ENCODE data around the gene SMARCA5.
"Not testable (repeated sequence)": the region's sequence is repeated elsewhere in the genome, so short reads cannot be mapped to it uniquely, and the experiment has no call there.

SMARCA5 gene

DNA sequence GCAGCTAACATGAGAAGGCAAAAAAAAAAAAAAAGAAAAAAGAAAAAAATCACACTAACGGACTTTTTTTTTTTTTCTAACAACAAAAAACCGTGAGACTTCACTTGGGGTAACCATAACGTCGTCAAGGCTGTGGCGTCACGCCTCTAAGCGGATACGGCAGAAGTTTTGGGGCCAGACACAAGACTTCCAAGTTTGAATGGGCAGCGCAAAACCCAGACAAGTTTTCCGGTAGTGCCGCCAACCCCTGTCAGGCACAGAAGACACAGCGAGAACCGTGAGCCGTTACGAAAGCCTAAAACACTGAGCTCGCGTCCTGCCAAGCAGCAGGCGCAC, 556 bp upstream of the SMARCA5 start:
- Histone ChIP-seq H3K9me3 (ENCODE audit: control insufficient read depth, low read length) (no peaks in the 10 kb centered on the region), H3K4me1 (ENCODE audit: control insufficient read depth, insufficient read depth, low read length) (no peaks in the 10 kb centered on the region), H3K27me3 (ENCODE audit: control insufficient read depth, insufficient read depth, low read length) (no peaks in the 10 kb centered on the region), H3K4me3 (ENCODE audit: low read length) (peak overlapping the region; percentile 75), H3K36me3 (ENCODE audit: control insufficient read depth, insufficient read depth, low read length) (no peaks in the 10 kb centered on the region), H3K9ac (ENCODE audit: low read length) (peak overlapping the region; percentile 75)

DNA sequence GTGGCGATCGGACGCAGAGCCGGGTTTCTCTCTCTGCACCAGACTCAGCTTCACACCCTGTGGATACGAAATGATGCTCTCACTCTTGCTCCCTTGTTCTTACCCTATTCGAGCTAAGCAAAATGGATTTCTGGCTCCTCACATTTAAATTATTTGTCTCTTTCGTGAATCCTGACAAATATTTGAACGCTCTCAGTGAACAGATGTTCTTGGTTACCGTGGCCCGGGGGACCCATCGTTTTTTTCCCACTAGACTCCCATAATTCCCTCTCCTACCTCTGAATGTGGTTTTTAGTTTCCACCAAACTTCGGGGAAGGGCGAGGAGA, 630 bp downstream of the SMARCA5 start:
- H3K9ac ChIP-seq (ENCODE audit: low read length) = peak overlapping the region; percentile 75
- no peaks in the 10 kb centered on the region for H3K36me3 ChIP-seq (ENCODE audit: control insufficient read depth, insufficient read depth, low read length)
- peak overlapping the region; percentile 75 for H3K4me3 ChIP-seq (ENCODE audit: low read length)
- H3K27me3 ChIP-seq (ENCODE audit: control insufficient read depth, insufficient read depth, low read length) = no peaks in the 10 kb centered on the region
- H3K4me1 ChIP-seq (ENCODE audit: control insufficient read depth, insufficient read depth, low read length) = no peaks in the 10 kb centered on the region
- no peaks in the 10 kb centered on the region for H3K9me3 ChIP-seq (ENCODE audit: control insufficient read depth, low read length)

DNA sequence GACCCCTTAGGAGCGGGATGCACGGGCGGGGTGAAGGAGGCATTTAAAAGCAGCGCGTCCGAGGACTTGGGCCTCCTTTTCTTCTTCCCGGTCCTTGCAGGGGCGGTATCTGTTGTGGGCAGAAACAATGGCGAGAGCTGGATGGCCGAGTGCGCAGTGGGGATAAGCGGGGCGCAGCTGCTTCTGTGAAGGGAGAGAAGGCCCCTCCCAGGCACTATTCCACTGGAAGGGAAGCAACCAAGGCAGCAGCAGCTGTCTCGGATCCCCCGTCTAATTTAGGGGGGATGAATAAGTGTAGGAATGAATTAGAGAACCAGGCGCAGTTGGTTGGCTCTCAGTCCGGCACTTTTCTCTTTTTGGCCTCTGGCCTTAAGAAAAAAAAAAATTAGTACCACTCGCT, 995 bp downstream of the SMARCA5 start:
- H3K4me1 ChIP-seq (ENCODE audit: control insufficient read depth, insufficient read depth, low read length) = no peaks in the 10 kb centered on the region
- peak overlapping the region; percentile 75 for H3K9ac ChIP-seq (ENCODE audit: low read length)
- H3K9me3 ChIP-seq (ENCODE audit: control insufficient read depth, low read length) = no peaks in the 10 kb centered on the region
- no peaks in the 10 kb centered on the region for H3K27me3 ChIP-seq (ENCODE audit: control insufficient read depth, insufficient read depth, low read length)
- H3K4me3 ChIP-seq (ENCODE audit: low read length) = peak overlapping the region; percentile 75
- H3K36me3 ChIP-seq (ENCODE audit: control insufficient read depth, insufficient read depth, low read length) = no peaks in the 10 kb centered on the region

DNA sequence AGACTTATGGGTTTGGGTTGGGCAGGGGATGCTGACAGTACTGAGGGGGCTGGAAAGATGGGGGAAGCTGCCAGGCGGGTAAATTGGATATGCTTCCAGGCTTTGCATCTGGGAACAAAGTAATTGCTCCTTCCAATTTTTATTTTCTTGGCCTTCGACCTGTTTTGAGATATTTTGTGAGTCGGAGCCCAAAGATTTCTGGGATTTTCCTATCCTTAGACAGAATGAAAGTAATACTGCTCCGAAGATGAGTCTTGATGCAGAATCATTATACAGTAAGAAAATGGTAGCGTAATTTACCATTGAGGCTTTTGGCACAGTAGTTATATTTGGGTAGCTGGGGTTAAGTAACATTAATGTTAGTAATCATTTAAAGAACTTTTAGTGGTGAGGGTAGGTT, 1.4 kb downstream of the SMARCA5 start:
- Histone ChIP-seq H3K9ac (ENCODE audit: low read length) (peak overlapping the region; percentile 75), H3K4me3 (ENCODE audit: low read length) (peak overlapping the region; percentile 75), H3K4me1 (ENCODE audit: control insufficient read depth, insufficient read depth, low read length) (no peaks in the 10 kb centered on the region), H3K27me3 (ENCODE audit: control insufficient read depth, insufficient read depth, low read length) (no peaks in the 10 kb centered on the region), H3K36me3 (ENCODE audit: control insufficient read depth, insufficient read depth, low read length) (no peaks in the 10 kb centered on the region), H3K9me3 (ENCODE audit: control insufficient read depth, low read length) (no peaks in the 10 kb centered on the region)

DNA sequence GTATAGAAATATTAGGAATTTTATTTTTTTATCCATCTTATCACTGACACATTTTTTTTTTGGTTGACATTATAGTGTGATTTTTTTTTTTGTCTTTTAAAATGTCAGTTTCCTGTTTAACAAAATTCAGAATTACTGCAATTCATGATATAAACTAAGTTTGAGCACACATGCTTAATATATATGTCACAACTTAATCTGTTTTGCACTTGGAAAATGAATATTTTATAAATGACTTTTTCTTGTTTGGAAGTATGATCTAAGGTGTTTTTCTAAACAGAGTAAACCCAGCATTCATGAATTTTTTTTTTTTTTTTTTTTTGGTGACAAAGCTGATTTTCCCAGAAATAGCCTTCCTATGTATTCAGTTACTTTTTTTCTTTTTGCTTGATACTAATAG, 2.4 kb downstream of the SMARCA5 start:
- no peak overlapping the region for H3K9ac ChIP-seq (ENCODE audit: low read length)
- no peaks in the 10 kb centered on the region for H3K36me3 ChIP-seq (ENCODE audit: control insufficient read depth, insufficient read depth, low read length)
- H3K4me1 ChIP-seq (ENCODE audit: control insufficient read depth, insufficient read depth, low read length) = no peaks in the 10 kb centered on the region
- no peak overlapping the region for H3K4me3 ChIP-seq (ENCODE audit: low read length)
- H3K9me3 ChIP-seq (ENCODE audit: control insufficient read depth, low read length) = no peaks in the 10 kb centered on the region
- H3K27me3 ChIP-seq (ENCODE audit: control insufficient read depth, insufficient read depth, low read length) = no peaks in the 10 kb centered on the region

DNA sequence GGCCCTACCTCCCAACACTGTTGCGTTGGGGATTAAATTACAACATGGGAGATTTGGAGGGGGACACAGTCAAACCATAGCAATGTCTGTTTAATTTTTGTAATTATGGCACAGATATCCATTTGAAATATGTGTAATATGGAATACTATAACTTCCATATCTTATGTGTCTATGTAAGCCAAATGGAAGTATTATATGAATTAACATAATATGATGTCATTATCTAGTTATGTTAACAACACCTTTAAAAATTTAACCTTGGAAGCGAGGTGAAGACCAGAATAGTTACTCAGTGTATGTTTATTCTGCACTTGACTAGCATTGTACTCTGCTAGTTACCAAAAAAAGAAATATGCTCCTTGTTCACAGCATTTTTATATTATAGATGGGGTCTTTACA, 4.3 kb downstream of the SMARCA5 start:
- no peaks in the 10 kb centered on the region for H3K9me3 ChIP-seq (ENCODE audit: control insufficient read depth, low read length)
- H3K36me3 ChIP-seq (ENCODE audit: control insufficient read depth, insufficient read depth, low read length) = no peaks in the 10 kb centered on the region
- no peaks in the 10 kb centered on the region for H3K4me1 ChIP-seq (ENCODE audit: control insufficient read depth, insufficient read depth, low read length)
- H3K27me3 ChIP-seq (ENCODE audit: control insufficient read depth, insufficient read depth, low read length) = no peaks in the 10 kb centered on the region
- H3K9ac ChIP-seq (ENCODE audit: low read length) = no peak overlapping the region
- no peak overlapping the region for H3K4me3 ChIP-seq (ENCODE audit: low read length)

DNA sequence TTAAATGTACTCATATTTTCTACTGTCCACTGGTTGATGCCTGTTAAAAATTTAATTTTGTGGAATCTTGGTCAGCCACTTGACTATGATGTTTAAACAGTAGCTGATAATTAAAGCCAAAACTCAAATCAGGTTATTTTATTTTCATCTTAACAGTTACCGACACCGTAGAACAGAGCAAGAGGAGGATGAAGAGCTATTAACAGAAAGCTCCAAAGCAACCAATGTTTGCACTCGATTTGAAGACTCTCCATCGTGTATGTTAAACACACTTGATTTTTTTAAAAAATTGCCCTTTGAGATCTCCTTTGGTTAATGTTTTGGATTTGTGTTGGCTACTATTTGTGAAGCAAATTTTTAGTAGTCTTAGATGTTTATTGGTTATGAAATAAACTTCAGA, 10.7 kb downstream of the SMARCA5 start:
- Histone ChIP-seq H3K4me1 (ENCODE audit: control insufficient read depth, insufficient read depth, low read length) (no peaks in the 10 kb centered on the region), H3K9ac (ENCODE audit: low read length) (no peak overlapping the region), H3K9me3 (ENCODE audit: control insufficient read depth, low read length) (no peaks in the 10 kb centered on the region), H3K36me3 (ENCODE audit: control insufficient read depth, insufficient read depth, low read length) (no peaks in the 10 kb centered on the region), H3K4me3 (ENCODE audit: low read length) (no peak overlapping the region), H3K27me3 (ENCODE audit: control insufficient read depth, insufficient read depth, low read length) (no peaks in the 10 kb centered on the region)

DNA sequence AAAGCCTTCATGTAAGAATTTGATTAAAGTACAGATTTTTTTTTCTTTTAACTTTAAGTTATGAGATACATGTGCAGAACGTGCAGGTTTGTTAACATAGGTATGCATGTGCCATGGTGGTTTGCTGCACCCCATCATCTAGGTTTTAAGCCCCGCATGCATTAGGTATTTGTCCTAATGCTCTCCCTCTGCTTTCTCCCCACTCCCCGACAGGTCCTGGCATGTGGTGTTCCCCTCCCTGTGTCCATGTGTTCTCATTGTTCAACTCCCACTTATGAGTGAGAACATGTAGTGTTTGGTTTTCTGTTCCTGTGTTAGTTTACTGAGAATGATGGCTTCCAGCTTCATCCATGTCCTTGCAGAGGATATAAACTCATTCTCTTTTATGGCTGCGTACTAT, 14.5 kb downstream of the SMARCA5 start:
- not testable (repeated sequence) for H3K9me3 ChIP-seq (ENCODE audit: control insufficient read depth, low read length); H3K4me1 ChIP-seq (ENCODE audit: control insufficient read depth, insufficient read depth, low read length); H3K36me3 ChIP-seq (ENCODE audit: control insufficient read depth, insufficient read depth, low read length); H3K27me3 ChIP-seq (ENCODE audit: control insufficient read depth, insufficient read depth, low read length); H3K9ac ChIP-seq (ENCODE audit: low read length); H3K4me3 ChIP-seq (ENCODE audit: low read length)

DNA sequence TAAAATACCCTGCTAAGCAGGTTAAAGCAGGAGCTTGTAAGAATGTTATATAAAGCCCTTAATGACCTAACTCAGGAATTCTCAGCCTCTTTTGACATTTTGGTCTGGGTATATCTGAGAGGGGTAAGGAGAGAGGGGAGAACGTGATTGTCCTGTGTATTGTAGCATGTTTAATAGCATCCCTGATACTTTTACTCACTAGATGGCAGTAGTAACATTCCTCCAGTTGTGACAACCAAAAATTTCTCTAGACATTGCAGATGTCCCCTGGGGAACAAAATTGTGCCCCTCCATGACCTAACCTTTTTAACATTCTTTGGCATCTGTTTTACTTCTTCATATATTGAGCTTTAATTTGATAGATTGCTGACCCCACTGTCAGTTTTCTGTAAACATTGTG, 17.9 kb downstream of the SMARCA5 start:
- no peak overlapping the region for H3K4me3 ChIP-seq (ENCODE audit: low read length)
- H3K4me1 ChIP-seq (ENCODE audit: control insufficient read depth, insufficient read depth, low read length) = no peaks in the 10 kb centered on the region
- H3K27me3 ChIP-seq (ENCODE audit: control insufficient read depth, insufficient read depth, low read length) = no peaks in the 10 kb centered on the region
- H3K9ac ChIP-seq (ENCODE audit: low read length) = no peak overlapping the region
- no peaks in the 10 kb centered on the region for H3K9me3 ChIP-seq (ENCODE audit: control insufficient read depth, low read length)
- H3K36me3 ChIP-seq (ENCODE audit: control insufficient read depth, insufficient read depth, low read length) = peaks cover 4% of the 10 kb centered on the region

DNA sequence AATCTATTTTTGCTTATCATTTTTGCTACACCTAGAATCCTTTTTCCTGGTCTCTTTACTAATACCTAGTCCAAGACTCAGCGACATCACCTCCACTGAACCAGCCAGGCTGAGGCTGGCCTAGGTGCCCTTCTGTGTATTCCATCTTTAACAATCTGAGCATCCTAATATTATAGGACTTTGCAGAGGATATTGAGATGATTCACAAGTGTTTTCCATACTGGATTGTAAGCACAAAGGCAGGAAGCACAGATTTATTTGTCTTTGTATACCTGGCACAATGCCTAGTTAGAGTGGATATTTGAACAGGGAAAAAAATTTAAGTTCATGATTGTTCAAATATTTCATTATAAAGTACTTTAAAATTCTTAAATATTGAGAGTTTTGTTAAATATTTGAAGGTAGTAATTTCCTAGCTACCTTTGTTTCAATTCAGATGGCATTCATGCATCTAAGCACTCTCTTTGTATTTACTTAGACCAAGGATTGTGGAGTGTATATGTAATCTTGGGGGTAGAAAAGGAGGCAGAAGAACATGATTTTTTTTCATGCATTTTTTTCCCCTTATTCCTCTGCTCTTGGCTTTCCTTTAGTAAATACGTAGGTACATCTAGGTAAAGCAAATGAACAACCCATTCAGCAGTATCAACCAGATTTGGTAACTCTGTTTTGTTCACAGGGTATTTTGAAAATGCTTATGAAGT, 18.4 kb downstream of the SMARCA5 start:
- no peaks in the 10 kb centered on the region for H3K9me3 ChIP-seq (ENCODE audit: control insufficient read depth, low read length)
- H3K36me3 ChIP-seq (ENCODE audit: control insufficient read depth, insufficient read depth, low read length) = peaks cover 4% of the 10 kb centered on the region
- H3K4me3 ChIP-seq (ENCODE audit: low read length) = no peak overlapping the region
- no peak overlapping the region for H3K9ac ChIP-seq (ENCODE audit: low read length)
- no peaks in the 10 kb centered on the region for H3K4me1 ChIP-seq (ENCODE audit: control insufficient read depth, insufficient read depth, low read length)
- no peaks in the 10 kb centered on the region for H3K27me3 ChIP-seq (ENCODE audit: control insufficient read depth, insufficient read depth, low read length)

DNA sequence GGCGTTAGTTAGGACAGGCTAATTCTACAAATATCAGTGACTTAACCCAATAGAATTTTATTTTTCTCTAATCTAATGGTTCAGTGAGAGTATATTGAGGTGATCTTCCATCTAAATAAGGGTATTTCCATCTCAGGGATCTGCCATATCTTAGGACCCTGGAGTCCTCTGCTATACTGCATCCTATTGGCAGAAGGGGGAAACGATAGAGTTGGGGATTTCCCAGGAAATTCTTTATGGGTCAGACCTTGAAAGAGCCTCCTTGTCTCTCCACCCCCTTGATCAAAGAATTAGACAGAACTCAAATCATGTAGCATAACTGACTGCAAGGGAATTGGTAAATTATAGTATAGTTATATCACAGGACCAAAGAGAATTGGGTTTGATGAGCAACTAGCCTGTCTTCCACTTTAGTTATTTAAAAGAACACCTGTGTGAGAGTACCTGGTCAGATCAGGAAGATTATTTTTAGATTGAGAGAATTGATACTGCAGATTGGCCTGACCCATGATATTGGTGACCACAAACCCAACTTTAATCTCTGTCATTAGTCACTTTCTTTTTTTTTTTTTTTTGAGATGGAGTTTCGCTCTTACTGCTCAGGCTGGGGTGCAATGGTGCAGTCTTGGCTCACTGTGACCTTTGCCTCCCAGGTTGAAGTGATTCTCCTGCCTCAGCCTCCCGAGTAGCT, 25.6 kb downstream of the SMARCA5 start:
- no peaks in the 10 kb centered on the region for H3K4me1 ChIP-seq (ENCODE audit: control insufficient read depth, insufficient read depth, low read length)
- no peaks in the 10 kb centered on the region for H3K27me3 ChIP-seq (ENCODE audit: control insufficient read depth, insufficient read depth, low read length)
- no peak overlapping the region for H3K9ac ChIP-seq (ENCODE audit: low read length)
- H3K4me3 ChIP-seq (ENCODE audit: low read length) = no peak overlapping the region
- H3K36me3 ChIP-seq (ENCODE audit: control insufficient read depth, insufficient read depth, low read length) = peaks cover 16% of the 10 kb centered on the region
- H3K9me3 ChIP-seq (ENCODE audit: control insufficient read depth, low read length) = no peaks in the 10 kb centered on the region

DNA sequence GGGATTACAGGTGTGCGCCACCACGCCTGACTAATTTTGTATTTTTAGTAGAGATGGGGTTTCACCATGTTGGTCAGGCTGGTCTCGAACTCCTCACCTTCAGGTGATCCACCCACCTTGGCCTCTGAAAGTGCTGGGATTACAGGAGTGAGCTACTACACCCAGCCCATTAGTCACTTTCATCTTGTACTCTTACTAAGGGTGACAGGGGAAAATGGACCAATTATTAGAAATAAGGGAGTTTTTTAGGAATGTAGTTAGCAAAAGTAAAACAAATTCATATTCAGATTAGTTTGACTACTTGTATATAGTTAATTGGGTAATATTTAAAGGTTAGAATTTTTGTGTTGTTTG, 26.1 kb downstream of the SMARCA5 start:
- H3K27me3 ChIP-seq (ENCODE audit: control insufficient read depth, insufficient read depth, low read length) = no peaks in the 10 kb centered on the region
- H3K36me3 ChIP-seq (ENCODE audit: control insufficient read depth, insufficient read depth, low read length) = peaks cover 16% of the 10 kb centered on the region
- no peak overlapping the region for H3K4me3 ChIP-seq (ENCODE audit: low read length)
- no peaks in the 10 kb centered on the region for H3K9me3 ChIP-seq (ENCODE audit: control insufficient read depth, low read length)
- H3K9ac ChIP-seq (ENCODE audit: low read length) = no peak overlapping the region
- no peaks in the 10 kb centered on the region for H3K4me1 ChIP-seq (ENCODE audit: control insufficient read depth, insufficient read depth, low read length)

DNA sequence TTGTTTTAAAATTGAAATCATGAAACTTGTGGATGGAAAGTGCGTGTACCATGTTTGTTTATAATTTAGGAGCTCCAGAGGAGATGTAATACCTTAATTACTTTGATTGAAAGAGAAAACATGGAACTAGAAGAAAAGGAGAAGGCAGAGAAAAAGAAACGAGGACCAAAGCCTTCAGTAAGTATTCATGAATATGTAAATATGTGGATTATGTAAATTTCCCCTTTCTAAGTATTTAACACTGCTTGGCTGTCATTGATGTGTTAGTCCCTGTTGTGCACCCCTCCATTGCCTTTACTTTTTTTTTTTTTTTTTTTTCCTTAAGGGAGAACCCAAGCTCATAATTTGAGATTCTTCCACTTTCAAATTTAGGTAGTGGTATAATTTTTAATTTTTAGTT, 36.4 kb downstream of the SMARCA5 start:
- Histone ChIP-seq H3K27me3 (ENCODE audit: control insufficient read depth, insufficient read depth, low read length) (no peaks in the 10 kb centered on the region), H3K9me3 (ENCODE audit: control insufficient read depth, low read length) (no peaks in the 10 kb centered on the region), H3K36me3 (ENCODE audit: control insufficient read depth, insufficient read depth, low read length) (no peaks in the 10 kb centered on the region), H3K9ac (ENCODE audit: low read length) (no peak overlapping the region), H3K4me3 (ENCODE audit: low read length) (no peak overlapping the region), H3K4me1 (ENCODE audit: control insufficient read depth, insufficient read depth, low read length) (no peaks in the 10 kb centered on the region)

Measured in mucosa of stomach (tissue), 1 donor.